ENCODE measurements around the gene ZNF614.
"Not testable (repeated sequence)": the region's sequence is repeated elsewhere in the genome, so short reads cannot be mapped to it uniquely, and the experiment has no call there.

Gene ZNF614

GRCh38 chr19:51986309-51987291 lies 41.6 kb downstream of the ZNF614 start, which contains the start of gene ZNF350:
Gene ZNF350, minus strand, starts transcription at chr19:51986840. Its CDS starts 12,480 bp downstream, at chr19:51974360.
- peak; percentile 85 to 87 for DNase-seq

- DNase-seq, result no peak
Measured at GRCh38 chr19:51983361-51983760, 44.8 kb downstream of the ZNF614 start.

- not testable (repeated sequence) for DNase-seq
Measured at GRCh38 chr19:51980926-51981325, 47.3 kb downstream of the ZNF614 start.

GRCh38 chr19:51980116-51980736 lies 48.0 kb downstream of the ZNF614 start:
- DNase-seq, result no peak

- DNase-seq, result no peak
Measured at GRCh38 chr19:51978882-51979281, 49.3 kb downstream of the ZNF614 start.

- no peak for DNase-seq
Measured at GRCh38 chr19:51977346-51977745, 50.8 kb downstream of the ZNF614 start.

- no peak for DNase-seq
Measured at GRCh38 chr19:51976852-51977251, 51.3 kb downstream of the ZNF614 start.

GRCh38 chr19:51975787-51976186 lies 52.4 kb downstream of the ZNF614 start:
- not testable (repeated sequence) for DNase-seq

GRCh38 chr19:51971624-51972023 lies 56.6 kb downstream of the ZNF614 start:
- no peak for DNase-seq

GRCh38 chr19:51970718-51971117 lies 57.5 kb downstream of the ZNF614 start:
- DNase-seq, result no peak

GRCh38 chr19:51965583-51965982 lies 62.6 kb downstream of the ZNF614 start:
- DNase-seq, result no peak
